WTC11 (cell line): ENCODE measurements around the gene LCNL1. TPM values are rescaled to one million over a fixed set of nuclear protein-coding genes. Genes with fewer than 3 reads are reported as not detected.

Experiments used
- AFF4 ChIP-seq: sonication (generic); formaldehyde crosslinking; IDR thresholded peaks from 2 replicates; pipeline ENCODE4 v1.8.1; 2023; ENCODE audit warnings: mild to moderate bottlenecking, missing genetic modification reagents, borderline replicate concordance
- CBFB ChIP-seq: sonication (generic); formaldehyde crosslinking; IDR thresholded peaks from 2 replicates; pipeline ENCODE4 v1.8.1; 2022; ENCODE audit warnings: mild to moderate bottlenecking, low read depth, missing genetic modification reagents
- E2F1 ChIP-seq: sonication (generic); formaldehyde crosslinking; IDR thresholded peaks from 2 replicates; pipeline ENCODE4 v1.8.0; 2022; ENCODE audit warnings: mild to moderate bottlenecking, missing genetic modification reagents
- EMX1 ChIP-seq: fragments of 250-450 bp; sonication (Bioruptor Pico); IDR thresholded peaks from 2 replicates; pipeline ENCODE4 v1.8.0; 2021; ENCODE audit warnings: mild to moderate bottlenecking
- FOXP1 ChIP-seq: sonication (generic); formaldehyde crosslinking; IDR thresholded peaks from 2 replicates; pipeline ENCODE4 v1.8.0; 2022; ENCODE audit warnings: missing genetic modification reagents, mild to moderate bottlenecking, moderate library complexity, borderline replicate concordance
- HMGA2 ChIP-seq: fragments of 250-450 bp; sonication (Bioruptor Pico); IDR thresholded peaks from 2 replicates; pipeline ENCODE4 v1.4.0; 2021; ENCODE audit warnings: mild to moderate bottlenecking, moderate library complexity
- JAZF1 ChIP-seq: fragments of 250-450 bp; sonication (Bioruptor Pico); IDR thresholded peaks from 2 replicates; pipeline ENCODE4 v1.9.0; 2021; ENCODE audit warnings: moderate library complexity, mild to moderate bottlenecking, inconsistent platforms
- KAT7 ChIP-seq: sonication (generic); formaldehyde crosslinking; IDR thresholded peaks from 2 replicates; pipeline ENCODE4 v1.8.1; 2023; ENCODE audit warnings: missing genetic modification reagents, mild to moderate bottlenecking, borderline replicate concordance
- NR3C1 ChIP-seq: sonication (generic); formaldehyde crosslinking; conservative IDR thresholded peaks from 2 replicates; pipeline ENCODE4 v1.8.1; 2023; ENCODE audit warnings: low read depth, mild to moderate bottlenecking, missing genetic modification reagents
- PRDM15 ChIP-seq: sonication (generic); formaldehyde crosslinking; IDR thresholded peaks from 2 replicates; pipeline ENCODE4 v1.8.0; 2022; ENCODE audit warnings: missing genetic modification reagents
- PRRX2 ChIP-seq: fragments of 250-450 bp; sonication (Bioruptor Pico); IDR thresholded peaks from 2 replicates; pipeline ENCODE4 v1.8.0; 2021; ENCODE audit warnings: mild to moderate bottlenecking
- STAT6 ChIP-seq: sonication (generic); formaldehyde crosslinking; conservative IDR thresholded peaks from 2 replicates; pipeline ENCODE4 v1.8.1; 2023; ENCODE audit warnings: mild to moderate bottlenecking, low read depth, missing genetic modification reagents, moderate library complexity
- ZNF121 ChIP-seq: sonication (generic); formaldehyde crosslinking; IDR thresholded peaks from 2 replicates; pipeline ENCODE4 v1.8.0; 2023; ENCODE audit warnings: missing genetic modification reagents
- ZNF281 ChIP-seq: sonication (generic); formaldehyde crosslinking; IDR thresholded peaks from 2 replicates; pipeline ENCODE4 v1.8.0; 2023; ENCODE audit warnings: mild to moderate bottlenecking, missing genetic modification reagents
- ZNF317 ChIP-seq: sonication (generic); formaldehyde crosslinking; IDR thresholded peaks from 2 replicates; pipeline ENCODE4 v1.8.1; 2023; ENCODE audit warnings: low read depth, mild to moderate bottlenecking, moderate library complexity, missing genetic modification reagents, borderline replicate concordance
- ZNF396 ChIP-seq: fragments of 250-450 bp; sonication (Bioruptor Pico); IDR thresholded peaks from 2 replicates; pipeline ENCODE4 v1.8.0; 2021; ENCODE audit warnings: mild to moderate bottlenecking, moderate library complexity, borderline replicate concordance
- ZNF671 ChIP-seq: fragments of 250-450 bp; sonication (Bioruptor Pico); IDR thresholded peaks from 2 replicates; pipeline ENCODE4 v1.8.0; 2021; ENCODE audit warnings: mild to moderate bottlenecking
- total RNA-seq: library from RNA; stranded (reverse); gene quantifications from 3 replicates; pipeline ENCODE4 v1.2.3, GENCODE V29; 2021
- TF ChIP-seq, protein P1 (sequence below): fragments of 250-450 bp; sonication (Bioruptor Pico); IDR thresholded peaks from 2 replicates; pipeline ENCODE4 v1.9.0; 2021; ENCODE audit warnings: mild to moderate bottlenecking
- TF ChIP-seq, protein P2 (sequence below): fragments of 250-450 bp; sonication (Bioruptor Pico); IDR thresholded peaks from 2 replicates; pipeline ENCODE4 v1.9.0; 2021; ENCODE audit warnings: moderate library complexity, mild to moderate bottlenecking, inconsistent platforms, borderline replicate concordance
- TF ChIP-seq, protein P3 (sequence below): sonication (generic); formaldehyde crosslinking; IDR thresholded peaks from 2 replicates; pipeline ENCODE4 v1.8.0; 2022; ENCODE audit warnings: mild to moderate bottlenecking, missing genetic modification reagents

LCNL1 gene
- total RNA-seq, 1 experiment from 2014 or later, result 0.50 TPM

DNA sequence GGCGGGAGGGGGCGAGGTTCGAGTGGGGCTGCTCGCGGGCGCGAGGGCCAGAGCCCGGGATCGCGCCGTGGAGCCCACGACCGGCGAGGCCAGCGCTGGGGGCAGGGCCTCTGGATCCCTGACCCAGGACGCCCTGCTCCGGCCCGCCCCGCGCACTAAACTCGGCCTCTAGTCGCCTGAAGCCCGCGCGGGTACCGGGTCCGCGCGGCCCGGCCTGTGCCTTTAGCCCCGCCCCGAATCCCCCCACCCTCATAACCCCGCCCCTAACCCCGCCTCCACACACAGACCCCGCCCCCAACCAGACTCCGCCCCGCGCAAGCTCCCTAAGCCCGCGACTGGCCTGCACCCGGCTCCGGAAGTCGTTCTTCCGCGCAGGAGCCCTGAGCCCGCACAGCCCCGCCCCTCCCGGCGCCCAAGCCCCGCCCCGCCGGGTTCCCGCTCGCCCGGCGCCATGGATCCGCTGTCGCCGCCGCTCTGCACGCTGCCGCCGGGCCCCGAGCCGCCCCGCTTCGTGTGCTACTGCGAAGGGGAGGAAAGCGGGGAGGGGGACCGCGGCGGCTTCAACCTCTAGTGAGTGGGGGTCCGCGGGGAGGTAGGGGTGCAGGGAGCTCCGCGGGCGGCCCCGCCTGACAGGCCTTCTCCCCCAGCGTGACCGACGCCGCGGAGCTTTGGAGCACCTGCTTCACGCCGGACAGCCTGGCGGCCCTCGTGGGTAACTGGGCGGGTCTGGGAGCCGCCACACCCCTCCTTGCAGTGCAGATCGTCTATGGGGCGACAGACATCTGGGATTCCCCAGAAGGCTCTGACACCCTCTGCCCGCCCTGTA lies 9.4 kb downstream of the LCNL1 start, which contains the start of gene PAXX (continued):
- TF ChIP-seq PRDM15 (CRISPR knock-in tag), result no peak
- TF ChIP-seq HMGA2 (CRISPR knock-in tag), result no peak
- TF ChIP-seq EMX1 (CRISPR knock-in tag), result no peak
- no peak for TF ChIP-seq PRRX2 (CRISPR knock-in tag)
- TF ChIP-seq FOXP1, result peak; percentile 85
- TF ChIP-seq CBFB, result no peak
- TF ChIP-seq, protein P1, sequence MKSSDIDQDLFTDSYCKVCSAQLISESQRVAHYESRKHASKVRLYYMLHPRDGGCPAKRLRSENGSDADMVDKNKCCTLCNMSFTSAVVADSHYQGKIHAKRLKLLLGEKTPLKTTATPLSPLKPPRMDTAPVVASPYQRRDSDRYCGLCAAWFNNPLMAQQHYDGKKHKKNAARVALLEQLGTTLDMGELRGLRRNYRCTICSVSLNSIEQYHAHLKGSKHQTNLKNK (CRISPR knock-in tag), result no peak
- TF ChIP-seq AFF4 (CRISPR knock-in tag), result no peak
- no peak for TF ChIP-seq ZNF121
- no peak; the same call in 1 of the 2 replicates for TF ChIP-seq ZNF317
- TF ChIP-seq ZNF396, result no peak
- TF ChIP-seq KAT7 (CRISPR knock-in tag), result no peak
- TF ChIP-seq E2F1 (CRISPR knock-in tag), result no peak
- no peak for TF ChIP-seq ZNF671
- TF ChIP-seq NR3C1 (CRISPR knock-in tag), result no peak
- no peak for TF ChIP-seq ZNF281 (CRISPR knock-in tag)
- TF ChIP-seq, protein P2, sequence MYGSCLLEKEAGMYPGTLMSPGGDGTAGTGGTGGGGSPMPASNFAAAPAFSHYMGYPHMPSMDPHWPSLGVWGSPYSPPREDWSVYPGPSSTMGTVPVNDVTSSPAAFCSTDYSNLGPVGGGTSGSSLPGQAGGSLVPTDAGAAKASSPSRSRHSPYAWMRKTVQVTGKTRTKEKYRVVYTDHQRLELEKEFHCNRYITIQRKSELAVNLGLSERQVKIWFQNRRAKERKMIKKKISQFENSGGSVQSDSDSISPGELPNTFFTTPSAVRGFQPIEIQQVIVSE, result no peak
- TF ChIP-seq, protein P3, sequence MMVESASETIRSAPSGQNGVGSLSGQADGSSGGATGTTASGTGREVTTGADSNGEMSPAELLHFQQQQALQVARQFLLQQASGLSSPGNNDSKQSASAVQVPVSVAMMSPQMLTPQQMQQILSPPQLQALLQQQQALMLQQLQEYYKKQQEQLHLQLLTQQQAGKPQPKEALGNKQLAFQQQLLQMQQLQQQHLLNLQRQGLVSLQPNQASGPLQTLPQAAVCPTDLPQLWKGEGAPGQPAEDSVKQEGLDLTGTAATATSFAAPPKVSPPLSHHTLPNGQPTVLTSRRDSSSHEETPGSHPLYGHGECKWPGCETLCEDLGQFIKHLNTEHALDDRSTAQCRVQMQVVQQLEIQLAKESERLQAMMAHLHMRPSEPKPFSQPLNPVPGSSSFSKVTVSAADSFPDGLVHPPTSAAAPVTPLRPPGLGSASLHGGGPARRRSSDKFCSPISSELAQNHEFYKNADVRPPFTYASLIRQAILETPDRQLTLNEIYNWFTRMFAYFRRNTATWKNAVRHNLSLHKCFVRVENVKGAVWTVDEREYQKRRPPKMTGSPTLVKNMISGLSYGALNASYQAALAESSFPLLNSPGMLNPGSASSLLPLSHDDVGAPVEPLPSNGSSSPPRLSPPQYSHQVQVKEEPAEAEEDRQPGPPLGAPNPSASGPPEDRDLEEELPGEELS (CRISPR knock-in tag), result no peak
- TF ChIP-seq JAZF1 (CRISPR knock-in tag), result no peak
- TF ChIP-seq STAT6 (CRISPR knock-in tag), result no peak
